ENCODE data around the gene UBE3C. TPM values are rescaled to one million over a fixed set of nuclear protein-coding genes. Genes with fewer than 3 reads are reported as not detected.

UBE3C gene
- total and polyA plus RNA-seq, 2 of the 13 experiments (the other 11 are each of a cell fraction or from before 2014, with no cell fraction given) = 27.0 to 48.2 TPM

DNA sequence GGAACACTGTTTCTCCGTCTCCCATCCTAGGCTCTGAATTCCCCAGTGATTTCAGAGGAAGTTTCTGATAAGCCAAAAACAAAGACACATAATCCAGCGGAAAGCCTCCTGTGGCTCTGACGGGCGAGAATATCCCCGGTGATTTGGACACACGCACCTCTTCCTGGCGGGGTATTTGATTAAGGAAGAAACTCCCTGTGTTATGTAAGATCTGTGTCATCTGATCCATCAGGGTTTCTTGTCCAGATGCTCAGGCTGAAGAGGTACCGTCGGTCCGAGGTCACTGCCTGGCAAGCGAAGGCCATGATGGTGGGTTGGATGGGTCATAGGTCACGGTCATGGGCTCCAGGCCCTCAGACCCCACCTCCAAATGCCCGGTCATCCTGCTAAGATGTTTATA lies 158.5 kb downstream of the UBE3C start (continued):
- TF ChIP-seq, protein P1, sequence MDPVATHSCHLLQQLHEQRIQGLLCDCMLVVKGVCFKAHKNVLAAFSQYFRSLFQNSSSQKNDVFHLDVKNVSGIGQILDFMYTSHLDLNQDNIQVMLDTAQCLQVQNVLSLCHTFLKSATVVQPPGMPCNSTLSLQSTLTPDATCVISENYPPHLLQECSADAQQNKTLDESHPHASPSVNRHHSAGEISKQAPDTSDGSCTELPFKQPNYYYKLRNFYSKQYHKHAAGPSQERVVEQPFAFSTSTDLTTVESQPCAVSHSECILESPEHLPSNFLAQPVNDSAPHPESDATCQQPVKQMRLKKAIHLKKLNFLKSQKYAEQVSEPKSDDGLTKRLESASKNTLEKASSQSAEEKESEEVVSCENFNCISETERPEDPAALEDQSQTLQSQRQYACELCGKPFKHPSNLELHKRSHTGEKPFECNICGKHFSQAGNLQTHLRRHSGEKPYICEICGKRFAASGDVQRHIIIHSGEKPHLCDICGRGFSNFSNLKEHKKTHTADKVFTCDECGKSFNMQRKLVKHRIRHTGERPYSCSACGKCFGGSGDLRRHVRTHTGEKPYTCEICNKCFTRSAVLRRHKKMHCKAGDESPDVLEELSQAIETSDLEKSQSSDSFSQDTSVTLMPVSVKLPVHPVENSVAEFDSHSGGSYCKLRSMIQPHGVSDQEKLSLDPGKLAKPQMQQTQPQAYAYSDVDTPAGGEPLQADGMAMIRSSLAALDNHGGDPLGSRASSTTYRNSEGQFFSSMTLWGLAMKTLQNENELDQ (CRISPR knock-in tag; IDR thresholded peaks at IDR 0.05; ENCODE audit: borderline replicate concordance) = no peak
- TF ChIP-seq, protein P2, sequence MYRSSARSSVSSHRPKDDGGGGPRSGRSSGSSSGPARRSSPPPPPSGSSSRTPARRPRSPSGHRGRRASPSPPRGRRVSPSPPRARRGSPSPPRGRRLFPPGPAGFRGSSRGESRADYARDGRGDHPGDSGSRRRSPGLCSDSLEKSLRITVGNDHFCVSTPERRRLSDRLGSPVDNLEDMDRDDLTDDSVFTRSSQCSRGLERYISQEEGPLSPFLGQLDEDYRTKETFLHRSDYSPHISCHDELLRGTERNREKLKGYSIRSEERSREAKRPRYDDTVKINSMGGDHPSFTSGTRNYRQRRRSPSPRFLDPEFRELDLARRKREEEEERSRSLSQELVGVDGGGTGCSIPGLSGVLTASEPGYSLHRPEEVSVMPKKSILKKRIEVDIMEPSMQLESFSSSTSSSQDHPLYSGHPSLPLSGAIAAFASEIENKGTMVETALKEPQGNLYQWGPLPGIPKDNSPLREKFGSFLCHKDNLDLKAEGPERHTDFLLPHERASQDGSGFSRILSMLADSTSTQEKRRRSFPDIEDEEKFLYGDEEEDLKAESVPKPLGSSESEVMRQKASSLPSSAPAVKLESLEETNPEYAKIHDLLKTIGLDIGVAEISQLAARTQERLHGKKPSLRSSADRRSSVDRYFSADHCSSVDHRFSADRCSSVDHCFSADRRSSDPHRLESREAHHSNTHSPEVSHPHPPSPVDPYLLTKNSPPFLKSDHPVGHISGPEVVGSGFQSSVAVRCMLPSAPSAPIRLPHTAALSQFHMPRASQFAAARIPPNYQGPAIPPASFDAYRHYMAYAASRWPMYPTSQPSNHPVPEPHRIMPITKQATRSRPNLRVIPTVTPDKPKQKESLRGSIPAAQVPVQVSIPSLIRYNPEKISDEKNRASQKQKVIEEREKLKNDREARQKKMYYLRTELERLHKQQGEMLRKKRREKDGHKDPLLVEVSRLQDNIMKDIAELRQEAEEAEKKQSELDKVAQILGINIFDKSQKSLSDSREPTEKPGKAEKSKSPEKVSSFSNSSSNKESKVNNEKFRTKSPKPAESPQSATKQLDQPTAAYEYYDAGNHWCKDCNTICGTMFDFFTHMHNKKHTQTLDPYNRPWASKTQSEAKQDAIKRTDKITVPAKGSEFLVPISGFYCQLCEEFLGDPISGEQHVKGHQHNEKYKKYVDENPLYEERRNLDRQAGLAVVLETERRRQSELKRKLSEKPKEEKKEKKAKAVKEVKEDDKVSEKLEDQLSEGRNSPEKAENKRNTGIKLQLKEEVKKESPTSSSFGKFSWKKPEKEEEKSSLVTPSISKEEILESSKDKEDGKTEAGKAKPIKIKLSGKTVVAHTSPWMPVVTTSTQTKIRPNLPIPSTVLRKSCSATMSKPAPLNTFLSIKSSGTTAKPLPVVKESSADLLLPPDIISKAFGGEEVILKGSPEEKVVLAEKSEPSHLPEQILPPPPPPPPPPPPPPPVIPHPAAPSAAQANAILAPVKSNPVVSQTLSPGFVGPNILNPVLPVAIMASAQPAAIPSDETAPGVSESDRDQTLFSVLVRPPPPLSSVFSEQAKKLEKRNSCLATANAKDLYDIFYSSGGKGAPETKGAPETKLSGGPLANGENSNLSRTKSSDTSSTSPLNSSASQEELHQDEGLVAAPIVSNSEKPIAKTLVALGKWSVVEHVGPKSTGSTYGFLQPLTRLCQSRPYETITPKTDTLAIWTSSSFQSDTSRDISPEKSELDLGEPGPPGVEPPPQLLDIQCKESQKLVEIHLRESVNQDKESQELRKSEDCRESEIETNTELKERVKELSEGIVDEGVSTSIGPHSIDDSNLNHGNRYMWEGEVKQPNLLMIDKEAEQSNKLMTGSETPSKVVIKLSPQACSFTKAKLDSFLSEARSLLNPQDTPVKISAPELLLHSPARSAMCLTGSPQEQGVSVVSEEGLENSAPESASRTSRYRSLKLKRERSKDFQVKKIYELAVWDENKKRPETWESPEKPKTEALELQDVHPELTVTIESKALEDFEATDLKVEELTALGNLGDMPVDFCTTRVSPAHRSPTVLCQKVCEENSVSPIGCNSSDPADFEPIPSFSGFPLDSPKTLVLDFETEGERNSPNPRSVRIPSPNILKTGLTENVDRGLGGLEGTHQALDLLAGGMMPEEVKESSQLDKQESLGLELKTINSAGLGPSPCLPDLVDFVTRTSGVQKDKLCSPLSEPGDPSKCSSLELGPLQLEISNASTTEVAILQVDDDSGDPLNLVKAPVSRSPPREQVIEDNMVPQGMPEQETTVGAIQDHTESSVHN (CRISPR knock-in tag; IDR thresholded peaks at IDR 0.05) = no peak
- peak; percentile 12; the same call in 1 of the 2 replicates for TF ChIP-seq ZFX (CRISPR knock-in tag; IDR thresholded peaks at IDR 0.05; ENCODE audit: low read depth)
- TF ChIP-seq GATAD2A (CRISPR knock-in tag; IDR thresholded peaks at IDR 0.05) = peak; percentile 42; the same call in 1 of the 2 replicates
- TF ChIP-seq ZKSCAN1 (IDR thresholded peaks at IDR 0.05; ENCODE audit: low read length) = no peak
- peak; percentile 83 for TF ChIP-seq SIX4 (CRISPR knock-in tag; IDR thresholded peaks at IDR 0.05)
- TF ChIP-seq GABPB1 (CRISPR knock-in tag; IDR thresholded peaks at IDR 0.05) = no peak
- TF ChIP-seq, protein P3, sequence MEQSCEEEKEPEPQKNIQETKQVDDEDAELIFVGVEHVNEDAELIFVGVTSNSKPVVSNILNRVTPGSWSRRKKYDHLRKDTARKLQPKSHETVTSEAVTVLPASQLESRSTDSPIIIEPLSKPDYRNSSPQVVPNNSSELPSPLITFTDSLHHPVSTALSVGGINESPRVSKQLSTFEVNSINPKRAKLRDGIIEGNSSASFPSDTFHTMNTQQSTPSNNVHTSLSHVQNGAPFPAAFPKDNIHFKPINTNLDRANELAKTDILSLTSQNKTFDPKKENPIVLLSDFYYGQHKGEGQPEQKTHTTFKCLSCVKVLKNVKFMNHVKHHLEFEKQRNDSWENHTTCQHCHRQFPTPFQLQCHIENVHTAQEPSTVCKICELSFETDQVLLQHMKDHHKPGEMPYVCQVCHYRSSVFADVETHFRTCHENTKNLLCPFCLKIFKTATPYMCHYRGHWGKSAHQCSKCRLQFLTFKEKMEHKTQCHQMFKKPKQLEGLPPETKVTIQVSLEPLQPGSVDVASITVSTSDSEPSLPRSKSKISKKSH (CRISPR knock-in tag; IDR thresholded peaks at IDR 0.05; ENCODE audit: borderline replicate concordance) = no peak
- TF ChIP-seq MTA1 (CRISPR knock-in tag; IDR thresholded peaks at IDR 0.05; ENCODE audit: borderline replicate concordance) = 0 out of 2 replicates have a peak, but pooled peaks have one; percentile 32
- TF ChIP-seq, protein P4, sequence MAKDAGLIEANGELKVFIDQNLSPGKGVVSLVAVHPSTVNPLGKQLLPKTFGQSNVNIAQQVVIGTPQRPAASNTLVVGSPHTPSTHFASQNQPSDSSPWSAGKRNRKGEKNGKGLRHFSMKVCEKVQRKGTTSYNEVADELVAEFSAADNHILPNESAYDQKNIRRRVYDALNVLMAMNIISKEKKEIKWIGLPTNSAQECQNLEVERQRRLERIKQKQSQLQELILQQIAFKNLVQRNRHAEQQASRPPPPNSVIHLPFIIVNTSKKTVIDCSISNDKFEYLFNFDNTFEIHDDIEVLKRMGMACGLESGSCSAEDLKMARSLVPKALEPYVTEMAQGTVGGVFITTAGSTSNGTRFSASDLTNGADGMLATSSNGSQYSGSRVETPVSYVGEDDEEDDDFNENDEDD (CRISPR knock-in tag; IDR thresholded peaks at IDR 0.05; ENCODE audit: borderline replicate concordance) = peak; percentile 36; the same call in 1 of the 2 replicates
- TF ChIP-seq ZNF607 (CRISPR knock-in tag; IDR thresholded peaks at IDR 0.05; ENCODE audit: borderline replicate concordance) = no peak
- TF ChIP-seq SPEN (CRISPR knock-in tag; IDR thresholded peaks at IDR 0.05; ENCODE audit: low read depth) = no peak
- 0 out of 2 replicates have a peak, but pooled peaks have one; percentile 32 for TF ChIP-seq ESRRA (CRISPR knock-in tag; IDR thresholded peaks at IDR 0.05; ENCODE audit: low read depth)
- TF ChIP-seq, protein P5, sequence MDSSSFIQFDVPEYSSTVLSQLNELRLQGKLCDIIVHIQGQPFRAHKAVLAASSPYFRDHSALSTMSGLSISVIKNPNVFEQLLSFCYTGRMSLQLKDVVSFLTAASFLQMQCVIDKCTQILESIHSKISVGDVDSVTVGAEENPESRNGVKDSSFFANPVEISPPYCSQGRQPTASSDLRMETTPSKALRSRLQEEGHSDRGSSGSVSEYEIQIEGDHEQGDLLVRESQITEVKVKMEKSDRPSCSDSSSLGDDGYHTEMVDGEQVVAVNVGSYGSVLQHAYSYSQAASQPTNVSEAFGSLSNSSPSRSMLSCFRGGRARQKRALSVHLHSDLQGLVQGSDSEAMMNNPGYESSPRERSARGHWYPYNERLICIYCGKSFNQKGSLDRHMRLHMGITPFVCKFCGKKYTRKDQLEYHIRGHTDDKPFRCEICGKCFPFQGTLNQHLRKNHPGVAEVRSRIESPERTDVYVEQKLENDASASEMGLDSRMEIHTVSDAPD (CRISPR knock-in tag; IDR thresholded peaks at IDR 0.05) = 0 out of 2 replicates have a peak, but pooled peaks have one; percentile 17
- no peak for TF ChIP-seq ZNF383 (CRISPR knock-in tag; IDR thresholded peaks at IDR 0.05; ENCODE audit: borderline replicate concordance)

Measured in HepG2 (cell line).